Measurements from ENCODE around the gene NIM1K.

DNA sequence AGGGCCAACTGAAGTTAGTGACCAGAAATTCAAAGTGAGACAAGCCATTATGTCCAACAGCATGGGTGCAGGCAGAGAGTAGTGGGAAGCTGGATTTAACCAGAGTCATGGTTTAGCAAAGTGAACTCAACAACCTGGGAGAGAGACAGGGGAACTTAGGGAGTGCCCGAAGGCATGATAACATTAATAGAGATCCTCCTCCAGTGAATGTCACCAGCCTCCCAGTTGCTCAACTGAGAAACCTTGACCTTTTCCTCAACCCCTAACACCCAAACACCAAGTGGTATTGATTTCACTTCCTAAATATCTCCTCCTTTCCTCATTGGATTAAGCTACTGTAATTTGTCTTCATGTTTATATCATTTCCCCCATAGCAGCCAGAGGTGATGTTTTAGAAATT, 78.6 kb downstream of the NIM1K start:
- TF ChIP-seq, protein P1, sequence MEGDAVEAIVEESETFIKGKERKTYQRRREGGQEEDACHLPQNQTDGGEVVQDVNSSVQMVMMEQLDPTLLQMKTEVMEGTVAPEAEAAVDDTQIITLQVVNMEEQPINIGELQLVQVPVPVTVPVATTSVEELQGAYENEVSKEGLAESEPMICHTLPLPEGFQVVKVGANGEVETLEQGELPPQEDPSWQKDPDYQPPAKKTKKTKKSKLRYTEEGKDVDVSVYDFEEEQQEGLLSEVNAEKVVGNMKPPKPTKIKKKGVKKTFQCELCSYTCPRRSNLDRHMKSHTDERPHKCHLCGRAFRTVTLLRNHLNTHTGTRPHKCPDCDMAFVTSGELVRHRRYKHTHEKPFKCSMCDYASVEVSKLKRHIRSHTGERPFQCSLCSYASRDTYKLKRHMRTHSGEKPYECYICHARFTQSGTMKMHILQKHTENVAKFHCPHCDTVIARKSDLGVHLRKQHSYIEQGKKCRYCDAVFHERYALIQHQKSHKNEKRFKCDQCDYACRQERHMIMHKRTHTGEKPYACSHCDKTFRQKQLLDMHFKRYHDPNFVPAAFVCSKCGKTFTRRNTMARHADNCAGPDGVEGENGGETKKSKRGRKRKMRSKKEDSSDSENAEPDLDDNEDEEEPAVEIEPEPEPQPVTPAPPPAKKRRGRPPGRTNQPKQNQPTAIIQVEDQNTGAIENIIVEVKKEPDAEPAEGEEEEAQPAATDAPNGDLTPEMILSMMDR (IDR thresholded peaks at IDR 0.05), result no peak
- no peak for TF ChIP-seq SOX15 (CRISPR knock-in tag; IDR thresholded peaks at IDR 0.05)
- TF ChIP-seq, protein P2, sequence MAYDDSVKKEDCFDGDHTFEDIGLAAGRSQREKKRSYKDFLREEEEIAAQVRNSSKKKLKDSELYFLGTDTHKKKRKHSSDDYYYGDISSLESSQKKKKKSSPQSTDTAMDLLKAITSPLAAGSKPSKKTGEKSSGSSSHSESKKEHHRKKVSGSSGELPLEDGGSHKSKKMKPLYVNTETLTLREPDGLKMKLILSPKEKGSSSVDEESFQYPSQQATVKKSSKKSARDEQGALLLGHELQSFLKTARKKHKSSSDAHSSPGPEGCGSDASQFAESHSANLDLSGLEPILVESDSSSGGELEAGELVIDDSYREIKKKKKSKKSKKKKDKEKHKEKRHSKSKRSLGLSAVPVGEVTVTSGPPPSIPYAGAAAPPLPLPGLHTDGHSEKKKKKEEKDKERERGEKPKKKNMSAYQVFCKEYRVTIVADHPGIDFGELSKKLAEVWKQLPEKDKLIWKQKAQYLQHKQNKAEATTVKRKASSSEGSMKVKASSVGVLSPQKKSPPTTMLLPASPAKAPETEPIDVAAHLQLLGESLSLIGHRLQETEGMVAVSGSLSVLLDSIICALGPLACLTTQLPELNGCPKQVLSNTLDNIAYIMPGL (CRISPR knock-in tag; IDR thresholded peaks at IDR 0.05), result no peak
- TF ChIP-seq JUN (CRISPR knock-in tag; IDR thresholded peaks at IDR 0.05), result no peak
- TF ChIP-seq NFYB (CRISPR knock-in tag; conservative IDR thresholded peaks at IDR 0.05; ENCODE audit: low read depth), result no peak
- TF ChIP-seq, protein P3, sequence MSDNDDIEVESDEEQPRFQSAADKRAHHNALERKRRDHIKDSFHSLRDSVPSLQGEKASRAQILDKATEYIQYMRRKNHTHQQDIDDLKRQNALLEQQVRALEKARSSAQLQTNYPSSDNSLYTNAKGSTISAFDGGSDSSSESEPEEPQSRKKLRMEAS (CRISPR knock-in tag; IDR thresholded peaks at IDR 0.05), result no peak
- TF ChIP-seq, protein P4, sequence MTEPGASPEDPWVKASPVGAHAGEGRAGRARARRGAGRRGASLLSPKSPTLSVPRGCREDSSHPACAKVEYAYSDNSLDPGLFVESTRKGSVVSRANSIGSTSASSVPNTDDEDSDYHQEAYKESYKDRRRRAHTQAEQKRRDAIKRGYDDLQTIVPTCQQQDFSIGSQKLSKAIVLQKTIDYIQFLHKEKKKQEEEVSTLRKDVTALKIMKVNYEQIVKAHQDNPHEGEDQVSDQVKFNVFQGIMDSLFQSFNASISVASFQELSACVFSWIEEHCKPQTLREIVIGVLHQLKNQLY (CRISPR knock-in tag; IDR thresholded peaks at IDR 0.05), result no peak
- no peak for TF ChIP-seq CREM (CRISPR knock-in tag; IDR thresholded peaks at IDR 0.05)
- TF ChIP-seq, protein P5, sequence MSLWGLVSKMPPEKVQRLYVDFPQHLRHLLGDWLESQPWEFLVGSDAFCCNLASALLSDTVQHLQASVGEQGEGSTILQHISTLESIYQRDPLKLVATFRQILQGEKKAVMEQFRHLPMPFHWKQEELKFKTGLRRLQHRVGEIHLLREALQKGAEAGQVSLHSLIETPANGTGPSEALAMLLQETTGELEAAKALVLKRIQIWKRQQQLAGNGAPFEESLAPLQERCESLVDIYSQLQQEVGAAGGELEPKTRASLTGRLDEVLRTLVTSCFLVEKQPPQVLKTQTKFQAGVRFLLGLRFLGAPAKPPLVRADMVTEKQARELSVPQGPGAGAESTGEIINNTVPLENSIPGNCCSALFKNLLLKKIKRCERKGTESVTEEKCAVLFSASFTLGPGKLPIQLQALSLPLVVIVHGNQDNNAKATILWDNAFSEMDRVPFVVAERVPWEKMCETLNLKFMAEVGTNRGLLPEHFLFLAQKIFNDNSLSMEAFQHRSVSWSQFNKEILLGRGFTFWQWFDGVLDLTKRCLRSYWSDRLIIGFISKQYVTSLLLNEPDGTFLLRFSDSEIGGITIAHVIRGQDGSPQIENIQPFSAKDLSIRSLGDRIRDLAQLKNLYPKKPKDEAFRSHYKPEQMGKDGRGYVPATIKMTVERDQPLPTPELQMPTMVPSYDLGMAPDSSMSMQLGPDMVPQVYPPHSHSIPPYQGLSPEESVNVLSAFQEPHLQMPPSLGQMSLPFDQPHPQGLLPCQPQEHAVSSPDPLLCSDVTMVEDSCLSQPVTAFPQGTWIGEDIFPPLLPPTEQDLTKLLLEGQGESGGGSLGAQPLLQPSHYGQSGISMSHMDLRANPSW (CRISPR knock-in tag; conservative IDR thresholded peaks at IDR 0.05; ENCODE audit: low read depth), result no peak
- TF ChIP-seq, protein P6, sequence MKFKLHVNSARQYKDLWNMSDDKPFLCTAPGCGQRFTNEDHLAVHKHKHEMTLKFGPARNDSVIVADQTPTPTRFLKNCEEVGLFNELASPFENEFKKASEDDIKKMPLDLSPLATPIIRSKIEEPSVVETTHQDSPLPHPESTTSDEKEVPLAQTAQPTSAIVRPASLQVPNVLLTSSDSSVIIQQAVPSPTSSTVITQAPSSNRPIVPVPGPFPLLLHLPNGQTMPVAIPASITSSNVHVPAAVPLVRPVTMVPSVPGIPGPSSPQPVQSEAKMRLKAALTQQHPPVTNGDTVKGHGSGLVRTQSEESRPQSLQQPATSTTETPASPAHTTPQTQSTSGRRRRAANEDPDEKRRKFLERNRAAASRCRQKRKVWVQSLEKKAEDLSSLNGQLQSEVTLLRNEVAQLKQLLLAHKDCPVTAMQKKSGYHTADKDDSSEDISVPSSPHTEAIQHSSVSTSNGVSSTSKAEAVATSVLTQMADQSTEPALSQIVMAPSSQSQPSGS (CRISPR knock-in tag; IDR thresholded peaks at IDR 0.05; ENCODE audit: borderline replicate concordance, low read depth), result no peak
- TF ChIP-seq MYBL2 (CRISPR knock-in tag; IDR thresholded peaks at IDR 0.05), result no peak
